GM21381 (cell line): ENCODE results near the gene ABCA5.

Source experiments
- ATAC-seq: cut with Tn5 transposase; IDR thresholded peaks from one replicate; pipeline ENCODE4 v1.9.1; 2021; ENCODE audit warnings: mild to moderate bottlenecking, moderate library complexity; ENCODE audit not compliant: unreplicated experiment

Gene ABCA5, protein sequence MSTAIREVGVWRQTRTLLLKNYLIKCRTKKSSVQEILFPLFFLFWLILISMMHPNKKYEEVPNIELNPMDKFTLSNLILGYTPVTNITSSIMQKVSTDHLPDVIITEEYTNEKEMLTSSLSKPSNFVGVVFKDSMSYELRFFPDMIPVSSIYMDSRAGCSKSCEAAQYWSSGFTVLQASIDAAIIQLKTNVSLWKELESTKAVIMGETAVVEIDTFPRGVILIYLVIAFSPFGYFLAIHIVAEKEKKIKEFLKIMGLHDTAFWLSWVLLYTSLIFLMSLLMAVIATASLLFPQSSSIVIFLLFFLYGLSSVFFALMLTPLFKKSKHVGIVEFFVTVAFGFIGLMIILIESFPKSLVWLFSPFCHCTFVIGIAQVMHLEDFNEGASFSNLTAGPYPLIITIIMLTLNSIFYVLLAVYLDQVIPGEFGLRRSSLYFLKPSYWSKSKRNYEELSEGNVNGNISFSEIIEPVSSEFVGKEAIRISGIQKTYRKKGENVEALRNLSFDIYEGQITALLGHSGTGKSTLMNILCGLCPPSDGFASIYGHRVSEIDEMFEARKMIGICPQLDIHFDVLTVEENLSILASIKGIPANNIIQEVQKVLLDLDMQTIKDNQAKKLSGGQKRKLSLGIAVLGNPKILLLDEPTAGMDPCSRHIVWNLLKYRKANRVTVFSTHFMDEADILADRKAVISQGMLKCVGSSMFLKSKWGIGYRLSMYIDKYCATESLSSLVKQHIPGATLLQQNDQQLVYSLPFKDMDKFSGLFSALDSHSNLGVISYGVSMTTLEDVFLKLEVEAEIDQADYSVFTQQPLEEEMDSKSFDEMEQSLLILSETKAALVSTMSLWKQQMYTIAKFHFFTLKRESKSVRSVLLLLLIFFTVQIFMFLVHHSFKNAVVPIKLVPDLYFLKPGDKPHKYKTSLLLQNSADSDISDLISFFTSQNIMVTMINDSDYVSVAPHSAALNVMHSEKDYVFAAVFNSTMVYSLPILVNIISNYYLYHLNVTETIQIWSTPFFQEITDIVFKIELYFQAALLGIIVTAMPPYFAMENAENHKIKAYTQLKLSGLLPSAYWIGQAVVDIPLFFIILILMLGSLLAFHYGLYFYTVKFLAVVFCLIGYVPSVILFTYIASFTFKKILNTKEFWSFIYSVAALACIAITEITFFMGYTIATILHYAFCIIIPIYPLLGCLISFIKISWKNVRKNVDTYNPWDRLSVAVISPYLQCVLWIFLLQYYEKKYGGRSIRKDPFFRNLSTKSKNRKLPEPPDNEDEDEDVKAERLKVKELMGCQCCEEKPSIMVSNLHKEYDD (N-terminal part only)

GRCh38 chr17:69327060-69327831 lies at the start of gene ABCA5:
Gene ABCA5 (minus strand): TSS chr17:69327133. CDS start chr17:69314415, 12,718 bp downstream.
- ATAC-seq, result peak; percentile 94

- ATAC-seq, result no peak
Measured at GRCh38 chr17:69375229-69375628, 48.3 kb upstream of the ABCA5 start.

GRCh38 chr17:69373069-69373468 lies 46.1 kb upstream of the ABCA5 start:
- no peak for ATAC-seq

GRCh38 chr17:69367298-69367697 lies 40.4 kb upstream of the ABCA5 start:
- peak; percentile 87 for ATAC-seq

GRCh38 chr17:69363488-69364210 lies 36.7 kb upstream of the ABCA5 start:
- no peak for ATAC-seq

GRCh38 chr17:69361156-69361555 lies 34.2 kb upstream of the ABCA5 start:
- ATAC-seq, result no peak

DNA sequence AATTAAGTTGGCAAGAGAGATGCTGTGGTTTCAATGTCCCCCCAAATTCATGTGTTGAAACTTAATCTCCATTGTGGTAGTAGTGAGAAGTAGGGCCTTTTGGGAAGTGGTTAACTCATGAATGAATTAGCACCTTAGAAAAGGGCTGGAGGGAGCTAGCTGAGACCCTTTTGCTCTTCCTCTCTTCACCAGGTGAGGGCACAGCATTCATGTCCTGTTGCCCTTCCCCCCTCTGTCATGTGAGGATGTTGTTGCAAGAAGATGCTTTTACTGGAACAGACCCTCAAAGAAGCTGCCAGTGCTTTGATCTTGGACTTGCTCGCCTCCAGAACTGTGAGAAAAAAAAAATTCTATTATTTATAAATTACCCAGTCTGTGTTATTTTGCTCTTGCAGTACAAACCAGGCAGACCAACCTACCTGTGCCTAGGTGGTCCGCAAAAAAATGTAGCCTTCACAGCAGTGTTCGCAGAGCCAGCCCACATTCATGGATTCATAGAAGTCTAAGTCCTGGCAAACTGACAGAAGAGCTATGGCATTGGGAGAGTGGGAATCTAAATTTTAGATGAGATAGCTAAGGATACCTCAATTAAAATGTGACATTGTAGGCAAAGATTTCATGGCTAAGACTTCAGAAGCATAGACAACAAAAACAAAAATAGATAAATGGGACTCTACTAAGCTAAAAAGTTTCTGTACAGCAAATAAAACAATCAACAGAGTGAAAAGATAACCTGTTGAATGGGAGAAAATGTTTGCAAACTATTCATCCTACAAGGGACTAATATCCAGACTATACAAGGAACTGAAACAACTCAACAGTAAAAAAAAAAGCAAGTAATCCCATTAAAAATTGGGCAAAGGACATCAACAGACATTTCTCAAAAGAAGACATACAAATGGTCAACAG lies 32.0 kb upstream of the ABCA5 start:
- ATAC-seq, result no peak

- ATAC-seq, result no peak
Measured at GRCh38 chr17:69357701-69358100, 30.8 kb upstream of the ABCA5 start.

DNA sequence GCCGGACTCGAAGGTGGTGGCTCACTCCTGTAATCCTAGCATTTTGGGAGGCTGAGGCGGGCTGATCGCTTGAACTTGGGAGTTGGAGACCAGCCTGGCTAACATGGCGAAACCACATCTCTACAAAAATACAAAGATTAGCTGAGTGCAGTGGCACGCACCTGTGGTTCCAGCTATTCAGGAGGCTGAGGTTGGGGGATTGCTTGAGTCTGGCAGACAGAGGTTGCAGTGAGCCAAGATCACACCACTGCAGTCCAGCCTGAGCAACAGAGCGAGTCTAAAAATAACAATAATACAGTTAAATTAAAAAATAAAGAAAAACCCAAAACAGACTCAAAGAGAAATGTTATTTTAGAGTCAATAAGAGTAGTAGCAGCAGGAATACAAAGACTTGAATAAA lies 29.7 kb upstream of the ABCA5 start:
- no peak for ATAC-seq

DNA sequence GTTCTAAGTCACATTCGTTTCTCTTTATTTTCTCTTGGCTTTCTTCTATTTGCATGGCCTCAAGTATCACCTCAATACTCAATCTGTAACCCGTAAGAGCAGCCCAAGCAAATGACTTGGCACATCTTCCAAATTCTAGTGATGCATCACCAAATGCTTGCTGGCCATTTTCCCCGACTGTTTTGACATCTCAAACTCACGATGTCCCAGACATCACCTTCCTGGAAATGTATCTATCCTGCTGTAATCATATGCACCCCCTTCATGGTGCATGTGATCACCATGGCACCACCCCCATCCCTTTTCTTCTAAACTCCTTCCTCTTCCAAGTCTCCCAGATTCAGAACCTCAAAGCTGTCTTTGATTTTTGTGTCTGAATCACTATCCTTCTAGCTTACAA lies 24.0 kb upstream of the ABCA5 start:
- ATAC-seq, result no peak

- no peak for ATAC-seq
Measured at GRCh38 chr17:69348429-69348828, 21.5 kb upstream of the ABCA5 start.

DNA sequence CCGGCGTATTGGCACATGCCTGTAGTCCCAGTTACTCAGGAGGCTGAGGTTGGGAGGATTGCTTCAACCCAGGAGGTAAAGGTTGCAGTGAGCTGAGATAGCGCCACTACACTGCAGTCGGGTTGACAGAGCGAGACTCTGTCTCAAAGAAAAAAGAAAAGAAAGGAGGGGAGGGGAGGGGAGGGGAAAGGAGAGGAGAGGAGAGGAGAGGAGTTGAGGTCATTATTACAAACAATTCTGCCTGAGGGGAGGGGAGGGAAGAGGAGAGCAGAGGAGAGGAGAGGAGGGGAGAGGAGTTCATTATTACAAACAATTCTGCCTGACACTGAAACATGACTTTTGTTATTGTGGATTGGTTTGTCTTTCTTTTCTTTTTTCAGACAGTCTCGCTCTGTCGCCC lies 19.8 kb upstream of the ABCA5 start:
- ATAC-seq, result no peak

DNA sequence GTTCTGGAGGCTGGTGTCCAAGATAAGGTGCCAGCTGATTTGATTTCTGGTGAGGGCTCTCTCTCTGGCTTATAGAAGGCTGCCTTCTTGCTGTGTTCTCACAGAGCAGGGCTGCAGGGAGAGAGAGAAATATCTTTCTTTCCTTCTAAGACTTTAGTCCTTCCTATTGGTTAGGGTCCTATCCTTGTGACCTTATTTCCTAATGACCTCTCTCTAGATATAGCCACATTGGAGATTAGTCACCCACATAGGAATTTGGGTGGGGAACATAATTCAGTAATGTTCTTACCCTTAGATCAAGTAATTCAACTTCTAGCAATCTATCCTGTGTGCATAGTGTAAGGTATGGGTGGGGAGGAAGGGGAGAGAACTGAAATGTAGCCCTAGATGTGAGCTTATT lies 18.0 kb upstream of the ABCA5 start:
- ATAC-seq, result no peak

- ATAC-seq, result no peak
Measured at GRCh38 chr17:69342896-69343644, 16.1 kb upstream of the ABCA5 start.

DNA sequence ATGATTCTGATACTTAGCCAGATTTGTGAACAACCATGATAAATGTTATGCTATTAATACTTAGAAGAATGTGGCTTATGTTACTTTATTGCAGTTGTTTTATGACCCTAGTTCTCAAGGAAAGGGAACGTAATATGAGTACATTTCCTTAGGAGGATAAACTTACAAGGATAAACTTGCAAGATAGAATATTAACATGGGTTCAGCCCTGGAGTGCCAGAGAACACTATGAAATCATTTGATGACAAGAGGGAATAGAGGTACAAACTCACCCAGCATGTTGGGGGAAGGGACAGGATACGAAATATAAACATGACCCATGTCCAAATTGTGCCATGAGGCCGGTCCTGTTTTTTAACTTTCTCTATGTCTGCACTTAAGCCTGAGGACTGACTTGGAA lies 13.0 kb upstream of the ABCA5 start:
- ATAC-seq, result no peak

GRCh38 chr17:69336996-69337395 lies 10.1 kb upstream of the ABCA5 start:
- no peak for ATAC-seq

DNA sequence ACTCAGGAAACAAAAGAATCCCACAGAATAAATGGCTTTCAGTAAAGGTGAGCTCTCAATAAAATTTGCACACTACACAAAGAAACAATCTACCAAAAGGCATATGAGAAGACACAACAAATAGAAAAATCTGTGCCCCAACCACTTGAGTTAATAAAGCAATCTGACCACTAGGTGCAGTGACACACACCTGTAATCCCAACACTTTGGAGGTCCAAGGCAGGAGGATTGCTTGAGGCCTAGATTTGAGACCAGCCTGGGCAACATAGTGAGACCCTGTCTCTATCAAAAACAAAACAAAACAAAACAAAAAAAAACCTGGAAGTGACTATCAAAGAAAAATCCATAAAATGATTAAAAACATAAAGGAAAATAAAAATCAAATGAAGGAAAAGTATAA lies 9.6 kb upstream of the ABCA5 start:
- ATAC-seq, result no peak

GRCh38 chr17:69335058-69335457 lies 8.1 kb upstream of the ABCA5 start:
- ATAC-seq, result no peak
